GM23338 (cell line): ENCODE results near the gene GATA5. TPM values are rescaled to one million over a fixed set of nuclear protein-coding genes. Genes with fewer than 3 reads are reported as not detected.

Experiments
- ATAC-seq: fragments of 200-7000 bp; cut with Tn5 transposase; 3 replicates; pipeline ENCODE4 v1.9.1; 2020
- DNase-seq: peaks from one replicate; pipeline ENCODE4 v3.0.0-alpha.2; 2015; ENCODE audit warnings: low spot score
- H2AFZ ChIP-seq: fragments of 200-600 bp; sonication (generic); 2 replicates; pipeline ENCODE4 v1.8.0; 2016; ENCODE audit warnings: antibody characterized with exemption, mild to moderate bottlenecking, moderate library complexity
- H3F3A ChIP-seq: fragments of 200-600 bp; sonication (generic); replicated peaks from 2 replicates; pipeline ENCODE4 v1.8.0; 2017; ENCODE audit warnings: antibody characterized with exemption, mixed run types, low read depth
- H3K27ac ChIP-seq: fragments of 200-600 bp; sonication (generic); 2 replicates; pipeline ENCODE4 v1.6.1; 2016; ENCODE audit warnings: low read depth
- H3K27me3 ChIP-seq: fragments of 200-600 bp; sonication (generic); 2 replicates; pipeline ENCODE4 v1.8.0; 2016; ENCODE audit warnings: mild to moderate bottlenecking, mixed run types, moderate library complexity; ENCODE audit not compliant: insufficient read depth
- H3K36me3 ChIP-seq: fragments of 200-600 bp; sonication (generic); 2 replicates; pipeline ENCODE4 v1.8.0; 2016; ENCODE audit warnings: mild to moderate bottlenecking; ENCODE audit not compliant: insufficient read depth
- H3K4me1 ChIP-seq: fragments of 200-600 bp; sonication (generic); 2 replicates; pipeline ENCODE4 v1.8.0; 2016; ENCODE audit warnings: mild to moderate bottlenecking, moderate library complexity; ENCODE audit not compliant: insufficient read depth
- H3K4me2 ChIP-seq: fragments of 200-600 bp; sonication (generic); 2 replicates; pipeline ENCODE4 v1.7.1; 2017; ENCODE audit warnings: mixed run types
- H3K4me3 ChIP-seq: fragments of 200-600 bp; sonication (generic); 2 replicates; pipeline ENCODE4 v1.6.1; 2016; ENCODE audit warnings: mixed run types
- H3K79me2 ChIP-seq: fragments of 200-600 bp; sonication (generic); replicated peaks from 2 replicates; pipeline ENCODE4 v1.8.0; 2017; ENCODE audit warnings: mild to moderate bottlenecking; ENCODE audit not compliant: insufficient read depth
- H3K9me2 ChIP-seq: fragments of 200-600 bp; sonication (generic); 2 replicates; pipeline ENCODE4 v1.8.0; 2017; ENCODE audit not compliant: insufficient read depth
- H4K20me1 ChIP-seq: fragments of 200-600 bp; sonication (generic); replicated peaks from 2 replicates; pipeline ENCODE4 v1.8.0; 2017; ENCODE audit warnings: mild to moderate bottlenecking; ENCODE audit not compliant: insufficient read depth
- H3K27ac Mint-ChIP-seq: 2 replicates; pipeline ENCODE4 v1.8.0; 2020; ENCODE audit warnings: inconsistent platforms, mild to moderate bottlenecking, moderate library complexity, mixed read lengths
- H3K27me3 Mint-ChIP-seq: 3 replicates; pipeline ENCODE4 v1.8.0; 2022; ENCODE audit warnings: low read depth, mild to moderate bottlenecking, moderate library complexity, mixed read lengths, inconsistent platforms; ENCODE audit not compliant: insufficient read depth, poor library complexity
- H3K36me3 Mint-ChIP-seq: 3 replicates; pipeline ENCODE4 v1.8.0; 2021; ENCODE audit warnings: low read depth, mild to moderate bottlenecking, inconsistent platforms, moderate library complexity, mixed read lengths
- H3K4me1 Mint-ChIP-seq: 3 replicates; pipeline ENCODE4 v1.8.0; 2020; ENCODE audit warnings: mild to moderate bottlenecking, inconsistent platforms, mixed read lengths
- H3K4me3 Mint-ChIP-seq: 3 replicates; pipeline ENCODE4 v1.8.0; 2021; ENCODE audit warnings: moderate library complexity, mild to moderate bottlenecking, inconsistent platforms, mixed read lengths
- H3K9me3 Mint-ChIP-seq: 3 replicates; pipeline ENCODE4 v1.8.0; 2020; ENCODE audit warnings: moderate library complexity, mild to moderate bottlenecking, inconsistent platforms, mixed read lengths
- CREB1 ChIP-seq: fragments of 250-450 bp; sonication (Bioruptor Pico); IDR thresholded peaks from 2 replicates; pipeline ENCODE4 v1.5.0; 2020; ENCODE audit warnings: low read depth, mild to moderate bottlenecking, moderate library complexity
- EZH2 ChIP-seq: fragments of 200-600 bp; sonication (generic); IDR thresholded peaks from one replicate; pipeline ENCODE4 v1.8.0; 2017; ENCODE audit warnings: antibody characterized with exemption, mild to moderate bottlenecking, low read depth; ENCODE audit not compliant: unreplicated experiment
- EZH2phosphoT487 ChIP-seq: fragments of 200-600 bp; sonication (generic); IDR thresholded peaks from one replicate; pipeline ENCODE4 v1.8.1; 2018; ENCODE audit warnings: antibody characterized with exemption; ENCODE audit not compliant: unreplicated experiment
- JUNB ChIP-seq: IDR thresholded peaks from one replicate; pipeline ENCODE4 v1.6.1; 2016; ENCODE audit warnings: antibody characterized with exemption; ENCODE audit not compliant: unreplicated experiment
- NANOG ChIP-seq: IDR thresholded peaks from 2 replicates; pipeline ENCODE4 v1.6.1; 2016; ENCODE audit warnings: antibody characterized with exemption, borderline replicate concordance
- POLR2AphosphoS5 ChIP-seq: IDR thresholded peaks from 2 replicates; pipeline ENCODE4 v1.6.1; 2016; ENCODE audit warnings: antibody characterized with exemption, low read depth
- STAT1 ChIP-seq: IDR thresholded peaks from one replicate; pipeline ENCODE4 v1.6.1; 2016; ENCODE audit warnings: antibody characterized with exemption; ENCODE audit not compliant: unreplicated experiment
- ZNF114 ChIP-seq: fragments of 250-450 bp; sonication (Bioruptor Pico); IDR thresholded peaks from 2 replicates; pipeline ENCODE4 v1.5.0; 2020; ENCODE audit warnings: mild to moderate bottlenecking, moderate library complexity
- ZNF331 ChIP-seq: fragments of 250-450 bp; sonication (Bioruptor Pico); IDR thresholded peaks from 2 replicates; pipeline ENCODE4 v1.5.0; 2020; ENCODE audit warnings: low read depth, mild to moderate bottlenecking, moderate library complexity
- polyA plus RNA-seq: library from polyadenylated mRNA; unstranded; fragments of >200 nt; fragmentation: Nextera tagmentation; extraction: Ambion mirVana; gene quantifications from 2 replicates; pipeline ENCODE4 v1.2.1, GENCODE V29; 2016
- total RNA-seq: library from RNA; depleted of rRNA; stranded (reverse); fragments of >200 nt; shearing (Covaris generic); gene quantifications from 2 replicates; pipeline ENCODE4 v1.2.3, GENCODE V29; 2014
- TF ChIP-seq, protein P1 (sequence below), 2 experiments: fragments of 200-600 bp in 1 of 2; sonication (generic) in 1 of 2; conservative IDR thresholded peaks; 2 replicates each; pipeline versions ENCODE4 v1.5.1 to v1.6.1; 2016 to 2017; ENCODE audit warnings: antibody characterized with exemption in 2 of 2, low read depth in 2 of 2, mild to moderate bottlenecking in 2 of 2, moderate library complexity in 1 of 2
- TF ChIP-seq, protein P2 (sequence below): fragments of 250-450 bp; sonication (Bioruptor Pico); IDR thresholded peaks from 2 replicates; pipeline ENCODE4 v1.5.0; 2020; ENCODE audit warnings: mild to moderate bottlenecking, moderate library complexity
- TF ChIP-seq, protein P3 (sequence below): IDR thresholded peaks from one replicate; pipeline ENCODE4 v1.6.1; 2018; ENCODE audit warnings: antibody characterized with exemption; ENCODE audit not compliant: unreplicated experiment
- TF ChIP-seq, protein P4 (sequence below): IDR thresholded peaks from 2 replicates; pipeline ENCODE4 v1.6.1; 2016; ENCODE audit warnings: antibody characterized with exemption

GATA5 gene
- total and polyA plus RNA-seq, 2 experiments from 2014 or later, result 0.60 to 0.73 TPM

DNA sequence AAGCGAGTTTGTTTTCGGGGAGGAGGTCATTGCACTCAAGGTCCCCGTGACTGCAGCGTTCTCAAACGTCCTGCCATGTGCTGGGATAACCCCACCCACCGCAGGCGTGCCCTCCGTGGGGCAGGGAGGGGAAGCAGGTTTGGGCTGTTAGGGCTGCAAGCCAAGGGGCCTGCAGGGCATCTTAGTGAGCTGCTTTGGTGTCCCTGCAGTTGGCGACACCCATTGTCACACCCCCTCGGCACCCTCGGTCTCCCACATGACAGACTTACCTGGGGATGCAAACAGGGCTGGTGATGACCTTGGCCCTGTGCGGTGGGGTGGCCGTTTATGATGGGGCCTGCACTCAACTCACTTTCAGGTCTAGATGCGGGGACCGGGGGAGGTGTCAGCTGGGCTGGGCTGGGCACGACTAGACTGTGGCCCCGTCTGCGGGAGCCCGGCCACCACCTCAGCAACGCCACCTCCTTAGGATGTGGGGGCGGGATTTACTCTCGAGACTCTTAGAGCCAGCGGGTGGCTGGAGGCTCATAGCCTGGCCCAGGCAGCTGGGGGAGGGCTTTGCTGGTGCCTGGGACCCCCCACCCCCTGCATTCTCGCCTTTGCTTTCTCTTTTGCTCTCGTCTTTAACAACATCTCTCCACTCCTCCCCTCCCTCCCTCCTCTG is 6.5 kb upstream of the GATA5 start:
- H3K36me3 ChIP-seq, result no peaks in the 10 kb centered on the region
- peaks cover 4% of the 10 kb centered on the region; the same call in 1 of the 2 replicates for H3K4me1 ChIP-seq
- peaks cover 35% of the 10 kb centered on the region for H3K4me1 Mint-ChIP-seq
- no peaks in the 10 kb centered on the region for H4K20me1 ChIP-seq
- H3K27ac ChIP-seq, result no peak overlapping the region
- peaks cover 63% of the 10 kb centered on the region for H3K27me3 Mint-ChIP-seq
- no peaks in the 10 kb centered on the region for H3K79me2 ChIP-seq
- peak overlapping the region; percentile 43; the same call in 1 of the 2 replicates for H2AFZ ChIP-seq
- no peak overlapping the region for H3K4me2 ChIP-seq
- H3F3A ChIP-seq, result 0 out of 2 replicates have a peak, but pooled peaks cover 6% of the 10 kb centered on the region
- no peaks in the 10 kb centered on the region for H3K36me3 Mint-ChIP-seq
- H3K4me3 ChIP-seq, result no peak overlapping the region
- H3K9me3 Mint-ChIP-seq, result no peaks in the 10 kb centered on the region
- DNase-seq, result no peak
- no peaks in the 10 kb centered on the region for H3K9me2 ChIP-seq
- H3K27me3 ChIP-seq, result peaks cover 33% of the 10 kb centered on the region
- peak overlapping the region; percentile 46 for H3K4me3 Mint-ChIP-seq
- peak; percentile 19 for ATAC-seq
- H3K27ac Mint-ChIP-seq, result no peak overlapping the region
- no peak for TF ChIP-seq CREB1 (CRISPR knock-in tag)
- TF ChIP-seq POLR2AphosphoS5, result no peak
- TF ChIP-seq, protein P1, sequence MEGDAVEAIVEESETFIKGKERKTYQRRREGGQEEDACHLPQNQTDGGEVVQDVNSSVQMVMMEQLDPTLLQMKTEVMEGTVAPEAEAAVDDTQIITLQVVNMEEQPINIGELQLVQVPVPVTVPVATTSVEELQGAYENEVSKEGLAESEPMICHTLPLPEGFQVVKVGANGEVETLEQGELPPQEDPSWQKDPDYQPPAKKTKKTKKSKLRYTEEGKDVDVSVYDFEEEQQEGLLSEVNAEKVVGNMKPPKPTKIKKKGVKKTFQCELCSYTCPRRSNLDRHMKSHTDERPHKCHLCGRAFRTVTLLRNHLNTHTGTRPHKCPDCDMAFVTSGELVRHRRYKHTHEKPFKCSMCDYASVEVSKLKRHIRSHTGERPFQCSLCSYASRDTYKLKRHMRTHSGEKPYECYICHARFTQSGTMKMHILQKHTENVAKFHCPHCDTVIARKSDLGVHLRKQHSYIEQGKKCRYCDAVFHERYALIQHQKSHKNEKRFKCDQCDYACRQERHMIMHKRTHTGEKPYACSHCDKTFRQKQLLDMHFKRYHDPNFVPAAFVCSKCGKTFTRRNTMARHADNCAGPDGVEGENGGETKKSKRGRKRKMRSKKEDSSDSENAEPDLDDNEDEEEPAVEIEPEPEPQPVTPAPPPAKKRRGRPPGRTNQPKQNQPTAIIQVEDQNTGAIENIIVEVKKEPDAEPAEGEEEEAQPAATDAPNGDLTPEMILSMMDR (conservative IDR thresholded peaks at IDR 0.05; ENCODE audit: low read depth in 2 of 2), result no peak
- TF ChIP-seq, protein P2, sequence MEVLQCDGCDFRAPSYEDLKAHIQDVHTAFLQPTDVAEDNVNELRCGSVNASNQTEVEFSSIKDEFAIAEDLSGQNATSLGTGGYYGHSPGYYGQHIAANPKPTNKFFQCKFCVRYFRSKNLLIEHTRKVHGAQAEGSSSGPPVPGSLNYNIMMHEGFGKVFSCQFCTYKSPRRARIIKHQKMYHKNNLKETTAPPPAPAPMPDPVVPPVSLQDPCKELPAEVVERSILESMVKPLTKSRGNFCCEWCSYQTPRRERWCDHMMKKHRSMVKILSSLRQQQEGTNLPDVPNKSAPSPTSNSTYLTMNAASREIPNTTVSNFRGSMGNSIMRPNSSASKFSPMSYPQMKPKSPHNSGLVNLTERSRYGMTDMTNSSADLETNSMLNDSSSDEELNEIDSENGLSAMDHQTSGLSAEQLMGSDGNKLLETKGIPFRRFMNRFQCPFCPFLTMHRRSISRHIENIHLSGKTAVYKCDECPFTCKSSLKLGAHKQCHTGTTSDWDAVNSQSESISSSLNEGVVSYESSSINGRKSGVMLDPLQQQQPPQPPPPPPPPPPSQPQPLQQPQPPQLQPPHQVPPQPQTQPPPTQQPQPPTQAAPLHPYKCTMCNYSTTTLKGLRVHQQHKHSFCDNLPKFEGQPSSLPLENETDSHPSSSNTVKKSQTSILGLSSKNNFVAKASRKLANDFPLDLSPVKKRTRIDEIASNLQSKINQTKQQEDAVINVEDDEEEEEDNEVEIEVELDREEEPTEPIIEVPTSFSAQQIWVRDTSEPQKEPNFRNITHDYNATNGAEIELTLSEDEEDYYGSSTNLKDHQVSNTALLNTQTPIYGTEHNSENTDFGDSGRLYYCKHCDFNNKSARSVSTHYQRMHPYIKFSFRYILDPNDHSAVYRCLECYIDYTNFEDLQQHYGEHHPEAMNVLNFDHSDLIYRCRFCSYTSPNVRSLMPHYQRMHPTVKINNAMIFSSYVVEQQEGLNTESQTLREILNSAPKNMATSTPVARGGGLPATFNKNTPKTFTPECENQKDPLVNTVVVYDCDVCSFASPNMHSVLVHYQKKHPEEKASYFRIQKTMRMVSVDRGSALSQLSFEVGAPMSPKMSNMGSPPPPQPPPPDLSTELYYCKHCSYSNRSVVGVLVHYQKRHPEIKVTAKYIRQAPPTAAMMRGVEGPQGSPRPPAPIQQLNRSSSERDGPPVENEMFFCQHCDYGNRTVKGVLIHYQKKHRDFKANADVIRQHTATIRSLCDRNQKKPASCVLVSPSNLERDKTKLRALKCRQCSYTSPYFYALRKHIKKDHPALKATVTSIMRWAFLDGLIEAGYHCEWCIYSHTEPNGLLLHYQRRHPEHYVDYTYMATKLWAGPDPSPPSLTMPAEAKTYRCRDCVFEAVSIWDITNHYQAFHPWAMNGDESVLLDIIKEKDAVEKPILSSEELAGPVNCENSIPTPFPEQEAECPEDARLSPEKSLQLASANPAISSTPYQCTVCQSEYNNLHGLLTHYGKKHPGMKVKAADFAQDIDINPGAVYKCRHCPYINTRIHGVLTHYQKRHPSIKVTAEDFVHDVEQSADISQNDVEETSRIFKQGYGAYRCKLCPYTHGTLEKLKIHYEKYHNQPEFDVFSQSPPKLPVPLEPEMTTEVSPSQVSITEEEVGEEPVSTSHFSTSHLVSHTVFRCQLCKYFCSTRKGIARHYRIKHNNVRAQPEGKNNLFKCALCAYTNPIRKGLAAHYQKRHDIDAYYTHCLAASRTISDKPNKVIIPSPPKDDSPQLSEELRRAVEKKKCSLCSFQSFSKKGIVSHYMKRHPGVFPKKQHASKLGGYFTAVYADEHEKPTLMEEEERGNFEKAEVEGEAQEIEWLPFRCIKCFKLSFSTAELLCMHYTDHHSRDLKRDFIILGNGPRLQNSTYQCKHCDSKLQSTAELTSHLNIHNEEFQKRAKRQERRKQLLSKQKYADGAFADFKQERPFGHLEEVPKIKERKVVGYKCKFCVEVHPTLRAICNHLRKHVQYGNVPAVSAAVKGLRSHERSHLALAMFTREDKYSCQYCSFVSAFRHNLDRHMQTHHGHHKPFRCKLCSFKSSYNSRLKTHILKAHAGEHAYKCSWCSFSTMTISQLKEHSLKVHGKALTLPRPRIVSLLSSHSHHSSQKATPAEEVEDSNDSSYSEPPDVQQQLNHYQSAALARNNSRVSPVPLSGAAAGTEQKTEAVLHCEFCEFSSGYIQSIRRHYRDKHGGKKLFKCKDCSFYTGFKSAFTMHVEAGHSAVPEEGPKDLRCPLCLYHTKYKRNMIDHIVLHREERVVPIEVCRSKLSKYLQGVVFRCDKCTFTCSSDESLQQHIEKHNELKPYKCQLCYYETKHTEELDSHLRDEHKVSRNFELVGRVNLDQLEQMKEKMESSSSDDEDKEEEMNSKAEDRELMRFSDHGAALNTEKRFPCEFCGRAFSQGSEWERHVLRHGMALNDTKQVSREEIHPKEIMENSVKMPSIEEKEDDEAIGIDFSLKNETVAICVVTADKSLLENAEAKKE (CRISPR knock-in tag), result no peak
- no peak for TF ChIP-seq NANOG
- TF ChIP-seq, protein P3, sequence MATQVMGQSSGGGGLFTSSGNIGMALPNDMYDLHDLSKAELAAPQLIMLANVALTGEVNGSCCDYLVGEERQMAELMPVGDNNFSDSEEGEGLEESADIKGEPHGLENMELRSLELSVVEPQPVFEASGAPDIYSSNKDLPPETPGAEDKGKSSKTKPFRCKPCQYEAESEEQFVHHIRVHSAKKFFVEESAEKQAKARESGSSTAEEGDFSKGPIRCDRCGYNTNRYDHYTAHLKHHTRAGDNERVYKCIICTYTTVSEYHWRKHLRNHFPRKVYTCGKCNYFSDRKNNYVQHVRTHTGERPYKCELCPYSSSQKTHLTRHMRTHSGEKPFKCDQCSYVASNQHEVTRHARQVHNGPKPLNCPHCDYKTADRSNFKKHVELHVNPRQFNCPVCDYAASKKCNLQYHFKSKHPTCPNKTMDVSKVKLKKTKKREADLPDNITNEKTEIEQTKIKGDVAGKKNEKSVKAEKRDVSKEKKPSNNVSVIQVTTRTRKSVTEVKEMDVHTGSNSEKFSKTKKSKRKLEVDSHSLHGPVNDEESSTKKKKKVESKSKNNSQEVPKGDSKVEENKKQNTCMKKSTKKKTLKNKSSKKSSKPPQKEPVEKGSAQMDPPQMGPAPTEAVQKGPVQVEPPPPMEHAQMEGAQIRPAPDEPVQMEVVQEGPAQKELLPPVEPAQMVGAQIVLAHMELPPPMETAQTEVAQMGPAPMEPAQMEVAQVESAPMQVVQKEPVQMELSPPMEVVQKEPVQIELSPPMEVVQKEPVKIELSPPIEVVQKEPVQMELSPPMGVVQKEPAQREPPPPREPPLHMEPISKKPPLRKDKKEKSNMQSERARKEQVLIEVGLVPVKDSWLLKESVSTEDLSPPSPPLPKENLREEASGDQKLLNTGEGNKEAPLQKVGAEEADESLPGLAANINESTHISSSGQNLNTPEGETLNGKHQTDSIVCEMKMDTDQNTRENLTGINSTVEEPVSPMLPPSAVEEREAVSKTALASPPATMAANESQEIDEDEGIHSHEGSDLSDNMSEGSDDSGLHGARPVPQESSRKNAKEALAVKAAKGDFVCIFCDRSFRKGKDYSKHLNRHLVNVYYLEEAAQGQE, result no peak
- no peak for TF ChIP-seq EZH2
- TF ChIP-seq EZH2phosphoT487, result no peak
- no peak for TF ChIP-seq STAT1
- TF ChIP-seq JUNB, result no peak
- TF ChIP-seq ZNF331 (CRISPR knock-in tag), result no peak
- TF ChIP-seq ZNF114 (CRISPR knock-in tag), result no peak
- TF ChIP-seq, protein P4, sequence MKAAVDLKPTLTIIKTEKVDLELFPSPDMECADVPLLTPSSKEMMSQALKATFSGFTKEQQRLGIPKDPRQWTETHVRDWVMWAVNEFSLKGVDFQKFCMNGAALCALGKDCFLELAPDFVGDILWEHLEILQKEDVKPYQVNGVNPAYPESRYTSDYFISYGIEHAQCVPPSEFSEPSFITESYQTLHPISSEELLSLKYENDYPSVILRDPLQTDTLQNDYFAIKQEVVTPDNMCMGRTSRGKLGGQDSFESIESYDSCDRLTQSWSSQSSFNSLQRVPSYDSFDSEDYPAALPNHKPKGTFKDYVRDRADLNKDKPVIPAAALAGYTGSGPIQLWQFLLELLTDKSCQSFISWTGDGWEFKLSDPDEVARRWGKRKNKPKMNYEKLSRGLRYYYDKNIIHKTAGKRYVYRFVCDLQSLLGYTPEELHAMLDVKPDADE, result no peak
